ENCODE measurements around the gene CD81. TPM values are rescaled to one million over a fixed set of nuclear protein-coding genes. Genes with fewer than 3 reads are reported as not detected.

The CD81 gene
- total and polyA plus RNA-seq, 4 donors, result 329 to 741 (median 530) TPM

Small RNAs within 50 kb of the gene (small RNA-seq; reads per million reads assigned to genes)
- not detected for gene RF00019 (ENCODE audit: low replicate concordance)

Other genes with a start within 250 kb of the CD81 start
- gene IGF2, start 237.9 kb upstream of the CD81 start, total RNA-seq, result 100 to 1,000 TPM; 132 to 558 TPM
- gene IGF2, start 237.9 kb upstream of the CD81 start, polyA plus RNA-seq (ENCODE audit: insufficient read length in 2 of 2), result 100 to 1,000 TPM; 217 to 344 TPM
- gene INS, start 216.1 kb upstream of the CD81 start, total RNA-seq, result not detected
- gene INS, start 216.1 kb upstream of the CD81 start, polyA plus RNA-seq (ENCODE audit: insufficient read length in 2 of 2), result not detected
- 1 to 10 TPM in 1 of 2 donors, under 1 TPM in 1; 0.99 to 8.8 TPM for gene TH, start 205.5 kb upstream of the CD81 start, total RNA-seq
- gene TH, start 205.5 kb upstream of the CD81 start, polyA plus RNA-seq (ENCODE audit: insufficient read length in 2 of 2), result 1 to 10 TPM; 1.2 to 1.3 TPM
- gene ASCL2, start 106.7 kb upstream of the CD81 start, total RNA-seq, result under 1 TPM; 0.20 to 0.39 TPM
- under 1 TPM; 0.51 to 0.90 TPM for gene ASCL2, start 106.7 kb upstream of the CD81 start, polyA plus RNA-seq (ENCODE audit: insufficient read length in 2 of 2)
- 1 to 10 TPM in 1 of 2 donors, under 1 TPM in 1; 0.44 to 1.3 TPM for gene C11orf21, start 75.4 kb upstream of the CD81 start, total RNA-seq
- under 1 TPM; 0.39 to 0.92 TPM for gene C11orf21, start 75.4 kb upstream of the CD81 start, polyA plus RNA-seq (ENCODE audit: insufficient read length in 2 of 2)
- gene TSPAN32, start 75.3 kb upstream of the CD81 start, total RNA-seq, result 1 to 10 TPM; 1.8 to 2.5 TPM
- 1 to 10 TPM in 1 of 2 donors, under 1 TPM in 1; 0.90 to 2.8 TPM for gene TSPAN32, start 75.3 kb upstream of the CD81 start, polyA plus RNA-seq (ENCODE audit: insufficient read length in 2 of 2)
- 10 to 100 TPM; 16.4 to 50.9 TPM for gene TSSC4, start 23.4 kb downstream of the CD81 start, total RNA-seq
- 10 to 100 TPM; 44.2 to 47.4 TPM for gene TSSC4, start 23.4 kb downstream of the CD81 start, polyA plus RNA-seq (ENCODE audit: insufficient read length in 2 of 2)
- under 1 TPM; 0.10 to 0.11 TPM for gene TRPM5, start 67.2 kb downstream of the CD81 start, total RNA-seq
- gene TRPM5, start 67.2 kb downstream of the CD81 start, polyA plus RNA-seq (ENCODE audit: insufficient read length in 2 of 2), result under 1 TPM in 1 of 2 donors, not detected in 1; 0.08 TPM
- gene KCNQ1, start 67.7 kb downstream of the CD81 start, total RNA-seq, result 1 to 10 TPM in 1 of 2 donors, under 1 TPM in 1; 0.83 to 1.3 TPM
- 1 to 10 TPM; 3.0 to 3.1 TPM for gene KCNQ1, start 67.7 kb downstream of the CD81 start, polyA plus RNA-seq (ENCODE audit: insufficient read length in 2 of 2)

Measured in spinal cord (tissue), 4 donors.